Fibroblast of villous mesenchyme (primary cell): Measurements from ENCODE around the gene ABCC1. TPM values are rescaled to one million over a fixed set of nuclear protein-coding genes. Genes with fewer than 3 reads are reported as not detected.

Experiments used
- DNase-seq: peaks from one replicate; pipeline ENCODE4 v3.0.0-alpha.2; 2010; ENCODE audit warnings: low read depth
- H3K4me3 ChIP-seq: 2 replicates; pipeline ENCODE4 v1.5.1; 2011; ENCODE audit warnings: low read depth, mild to moderate bottlenecking, low read length
- CTCF ChIP-seq: IDR thresholded peaks from 2 replicates; pipeline ENCODE4 v1.5.1; 2012; ENCODE audit warnings: low read depth, mild to moderate bottlenecking, low read length; ENCODE audit not compliant: insufficient read depth
- total RNA-seq: library from RNA; depleted of rRNA; stranded (reverse); fragments of >200 nt; gene quantifications from 2 replicates; pipeline ENCODE4 v1.2.3, GENCODE V29; 2012

ABCC1 gene
- total RNA-seq, 1 donor, result 34.1 TPM

- no peak for TF ChIP-seq CTCF
- no peak for DNase-seq
- H3K4me3 ChIP-seq, result no peak overlapping the region
These were observed 24.6 kb downstream of the ABCC1 start for GRCh38 chr16:15974057-15974456.

GRCh38 chr16:15975172-15975571 lies 25.8 kb downstream of the ABCC1 start:
- no peak overlapping the region for H3K4me3 ChIP-seq
- DNase-seq, result peak; percentile 57
- TF ChIP-seq CTCF, result no peak

GRCh38 chr16:15976225-15976812 lies 26.9 kb downstream of the ABCC1 start:
- no peak for TF ChIP-seq CTCF
- H3K4me3 ChIP-seq, result no peak overlapping the region
- DNase-seq, result no peak

- DNase-seq, result peak; percentile 90
- H3K4me3 ChIP-seq, result no peak overlapping the region
- TF ChIP-seq CTCF, result no peak
These were observed 27.7 kb downstream of the ABCC1 start for GRCh38 chr16:15976929-15977637.

- TF ChIP-seq CTCF, result no peak
- DNase-seq, result no peak
- no peak overlapping the region for H3K4me3 ChIP-seq
These were observed 30.4 kb downstream of the ABCC1 start for GRCh38 chr16:15979801-15980200.

GRCh38 chr16:15980329-15980728 lies 30.9 kb downstream of the ABCC1 start:
- TF ChIP-seq CTCF, result no peak
- no peak overlapping the region for H3K4me3 ChIP-seq
- DNase-seq, result no peak
